Femur (tissue), 1 donor: ENCODE data around the gene SORCS1.

ENCODE experiments used
- DNase-seq: peaks from one replicate; pipeline ENCODE4 v3.0.0-alpha.2; 2017

SORCS1 gene

GRCh38 chr10:106566873-106567272 is 597.6 kb downstream of the SORCS1 start:
- peak; percentile 27 for DNase-seq

DNA sequence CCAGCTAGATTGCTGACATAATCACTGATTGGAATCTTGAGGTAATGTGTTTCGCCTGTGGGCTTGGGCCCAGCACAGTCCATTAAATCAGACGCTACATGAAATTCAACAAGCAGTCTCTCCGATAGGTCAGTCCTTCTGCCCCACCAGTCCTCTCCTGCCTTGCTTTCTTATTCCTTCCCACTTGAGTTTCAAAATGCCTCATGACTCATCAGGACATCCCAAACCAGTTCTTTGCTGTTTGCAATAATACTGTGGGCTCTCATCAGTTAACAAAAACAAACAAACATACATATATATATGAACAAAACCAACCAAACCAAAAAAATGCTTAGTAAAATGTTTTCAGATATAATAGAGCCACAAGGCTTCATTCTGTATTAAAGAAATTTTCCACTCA is 599.0 kb downstream of the SORCS1 start:
- no peak for DNase-seq

GRCh38 chr10:106563384-106563783 is 601.1 kb downstream of the SORCS1 start:
- no peak for DNase-seq

GRCh38 chr10:106560925-106561640 is 603.4 kb downstream of the SORCS1 start:
- no peak for DNase-seq

DNA sequence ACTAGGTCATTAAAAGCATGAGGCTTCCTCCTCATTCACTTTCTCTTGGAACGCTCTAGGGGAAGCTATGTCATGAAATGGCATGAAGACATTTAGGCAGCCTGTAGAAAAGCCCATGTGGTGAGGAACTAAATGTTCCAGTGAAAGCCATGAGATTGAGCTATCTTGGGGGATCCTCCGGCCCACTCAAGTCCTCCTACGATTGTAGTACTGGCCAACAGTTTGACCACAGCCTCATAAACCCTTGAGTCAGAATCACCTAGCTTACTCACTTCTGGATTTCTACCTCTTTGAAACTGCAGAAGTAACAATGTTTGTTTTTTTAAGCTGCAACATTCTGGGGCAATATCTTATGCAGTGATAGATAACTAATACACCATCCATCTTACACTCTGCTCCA is 605.1 kb downstream of the SORCS1 start:
- no peak for DNase-seq

GRCh38 chr10:106557951-106558733 is 606.4 kb downstream of the SORCS1 start:
- DNase-seq, result no peak

GRCh38 chr10:106557053-106557452 is 607.5 kb downstream of the SORCS1 start:
- no peak for DNase-seq

GRCh38 chr10:106555599-106555998 is 608.9 kb downstream of the SORCS1 start:
- no peak for DNase-seq

- DNase-seq, result no peak
These were observed 612.9 kb downstream of the SORCS1 start for GRCh38 chr10:106551501-106552062.

DNA sequence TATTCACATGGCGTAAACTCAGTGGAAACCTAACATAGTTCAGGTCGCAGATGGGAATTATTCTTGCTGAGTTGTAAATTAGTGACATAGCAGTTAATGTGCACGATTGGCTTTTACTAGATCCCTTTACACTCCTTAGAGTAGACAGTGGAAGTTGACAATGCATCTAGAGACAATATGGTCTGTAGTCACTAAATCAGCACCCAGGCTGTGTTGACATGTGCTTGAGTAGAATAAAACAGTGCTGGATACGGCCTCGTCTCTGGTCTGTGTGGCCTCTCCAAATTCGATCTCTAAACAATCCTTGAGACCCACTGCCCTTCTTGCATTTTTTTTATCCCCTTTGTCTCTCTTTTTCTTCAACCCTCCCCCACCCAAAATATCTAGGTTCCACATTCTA is 615.7 kb downstream of the SORCS1 start:
- DNase-seq, result no peak

DNA sequence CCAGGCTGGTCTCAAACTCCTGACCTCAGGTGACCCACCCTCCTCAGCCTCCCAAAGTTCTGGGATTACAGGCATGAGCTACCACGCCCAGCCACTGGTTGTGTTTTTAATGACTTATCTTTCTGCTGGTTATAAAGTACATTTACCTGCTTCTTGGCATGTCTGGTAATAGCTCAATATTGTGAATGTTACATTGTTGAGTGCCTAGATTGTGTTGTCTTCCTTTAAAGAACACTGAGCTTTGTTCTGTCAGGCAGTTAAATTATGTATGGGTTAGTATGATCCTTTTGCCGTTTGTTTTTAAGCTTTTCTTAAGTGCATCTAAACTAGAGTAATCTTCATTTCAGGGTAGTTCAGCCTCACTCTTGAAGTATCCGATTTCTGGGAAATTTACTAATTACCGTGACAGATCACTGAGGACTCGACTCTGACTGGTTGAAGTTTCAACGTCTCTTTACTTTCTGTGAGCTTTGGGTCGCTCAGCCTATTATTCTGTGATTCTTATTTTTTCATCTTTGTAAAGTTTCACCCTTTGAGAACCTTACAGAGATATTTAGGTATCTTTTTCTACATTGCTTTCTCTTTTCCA is 617.4 kb downstream of the SORCS1 start:
- DNase-seq, result no peak

- no peak for DNase-seq
These were observed 622.0 kb downstream of the SORCS1 start for GRCh38 chr10:106542461-106542860.

DNA sequence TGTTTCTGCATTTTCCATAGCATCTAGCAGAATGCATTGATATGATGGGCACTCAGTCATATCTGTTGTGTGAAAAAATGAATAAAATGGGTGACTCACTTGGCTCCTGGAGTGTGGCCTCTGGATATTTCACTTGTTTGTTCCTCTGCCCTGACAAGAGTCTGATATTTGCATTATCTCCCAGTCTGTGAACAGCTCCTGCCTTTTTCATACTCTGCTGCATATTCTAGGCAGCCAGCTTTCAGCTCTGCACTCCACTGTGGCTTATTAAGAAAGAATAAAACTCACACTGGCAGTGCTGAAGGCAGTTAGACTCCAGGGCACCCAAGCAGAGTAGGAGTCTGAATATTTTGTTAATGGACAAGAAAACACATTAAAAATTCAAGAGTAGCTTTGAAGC is 623.9 kb downstream of the SORCS1 start:
- DNase-seq, result no peak

DNA sequence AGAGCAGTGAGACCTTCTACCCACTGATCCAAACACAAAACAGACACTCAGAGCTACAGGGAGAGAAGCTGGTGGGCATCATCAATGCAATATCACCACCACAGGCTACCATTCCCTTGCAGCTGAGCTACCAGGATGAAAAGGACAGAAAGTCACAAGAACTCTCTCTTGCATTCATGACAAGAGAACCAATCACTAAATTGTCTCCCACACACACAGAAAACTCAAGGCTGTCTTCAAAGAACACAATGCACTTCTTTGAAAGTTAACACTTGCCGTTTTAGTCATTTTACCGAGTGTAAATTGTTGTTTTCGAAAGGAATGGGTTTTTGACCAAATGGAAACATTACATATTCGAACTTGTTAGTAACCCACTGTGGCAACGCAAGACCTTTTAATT is 626.6 kb downstream of the SORCS1 start:
- DNase-seq, result no peak

DNA sequence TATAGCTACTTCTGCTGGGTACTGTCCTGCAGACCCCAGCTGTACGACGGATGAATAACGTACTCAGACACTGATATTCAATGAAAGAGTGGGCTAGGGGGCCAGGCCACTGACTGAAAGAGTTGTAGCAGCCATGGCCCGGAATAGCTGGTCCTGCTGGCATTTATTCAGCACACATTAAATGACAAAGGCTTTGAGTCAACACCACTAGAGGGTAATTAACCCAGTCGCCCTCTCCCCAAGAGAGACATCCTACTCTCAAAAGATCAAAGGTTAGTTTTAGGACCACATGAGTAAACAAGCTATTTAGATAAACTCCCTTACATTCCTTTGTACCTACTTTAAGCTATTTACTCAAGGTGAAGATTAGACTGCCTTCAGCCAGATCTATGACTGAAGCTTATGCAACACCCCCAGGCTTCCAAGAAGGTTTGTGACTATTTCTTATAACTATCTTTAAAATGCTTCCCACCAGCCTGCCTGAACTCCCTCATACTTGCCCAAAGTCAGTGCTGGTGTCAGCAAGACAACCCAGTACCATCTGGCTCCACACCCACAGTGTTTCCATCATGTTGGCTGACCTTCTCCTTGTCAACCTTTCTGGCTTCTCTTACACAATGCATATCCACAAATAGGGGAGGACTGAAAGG is 629.1 kb downstream of the SORCS1 start:
- no peak for DNase-seq

- DNase-seq, result no peak
These were observed 630.1 kb downstream of the SORCS1 start for GRCh38 chr10:106534441-106534840.

DNA sequence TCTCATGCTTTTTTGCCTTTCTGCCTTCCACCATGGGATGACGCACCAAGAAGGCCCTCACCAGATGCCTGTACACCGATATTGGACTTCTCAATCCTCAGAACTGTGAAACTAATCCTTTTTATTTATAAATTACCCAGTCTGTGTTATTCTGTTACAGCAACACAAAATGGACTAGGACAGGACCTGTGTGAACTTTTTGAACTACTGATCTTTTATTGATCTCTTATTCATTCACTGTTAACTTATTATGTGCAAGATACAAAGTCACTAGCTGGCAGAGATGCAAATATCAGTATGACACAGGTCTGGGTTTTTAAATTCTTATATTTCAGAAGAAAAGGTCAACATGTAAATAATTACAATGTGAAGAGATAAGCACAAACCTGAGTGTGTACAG is 635.8 kb downstream of the SORCS1 start:
- DNase-seq, result no peak

DNA sequence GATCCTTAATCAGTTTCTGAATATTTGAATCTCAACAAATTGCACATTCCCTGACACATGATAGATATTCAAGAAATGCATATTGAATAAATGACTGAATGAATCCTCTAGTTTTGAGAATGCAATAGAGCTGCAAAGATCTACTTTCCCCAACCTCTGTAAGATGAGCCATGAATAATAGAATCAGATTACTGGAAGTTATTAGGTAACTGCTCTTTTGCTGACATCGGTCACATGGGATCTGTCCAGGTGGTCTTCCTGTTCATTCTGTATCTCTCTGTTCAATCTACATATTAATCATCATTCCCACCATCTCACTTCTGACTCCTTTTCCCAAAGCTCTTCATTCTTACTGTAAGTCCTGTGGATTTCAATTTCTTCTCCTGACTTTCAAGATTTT is 638.7 kb downstream of the SORCS1 start:
- DNase-seq, result no peak
